Heart left ventricle (tissue), 16 donors: ENCODE results near the gene NKAIN2. TPM values are rescaled to one million over a fixed set of nuclear protein-coding genes. Genes with fewer than 3 reads are reported as not detected.

Source experiments
- ATAC-seq, 4 donors: fragments of 200-7000 bp; cut with Tn5 transposase; one replicate each; pipeline ENCODE4 v1.9.1; 2020 to 2022; ENCODE audit warnings: moderate library complexity in 4 of 4, mild to moderate bottlenecking in 3 of 4, moderate number of reproducible peaks in 1 of 4
- DNase-seq, 5 donors: peaks; one replicate each; pipeline ENCODE4 v3.0.0-alpha.2; 2020
- H3K27ac ChIP-seq, 12 donors: fragments of 200-600 bp; sonication (generic) in 4 of 12; one replicate each; pipeline versions ENCODE4 v1.5.0 to v1.8.0; 2016 to 2022; ENCODE audit warnings: mild to moderate bottlenecking in 2 of 12
- H3K27me3 ChIP-seq, 9 donors: fragments of 200-600 bp; sonication (generic) in 2 of 9; one replicate each; pipeline versions ENCODE4 v1.5.1 to v1.8.0; 2016 to 2022; ENCODE audit warnings: mild to moderate bottlenecking in 3 of 9
- H3K36me3 ChIP-seq, 9 donors: fragments of 200-600 bp; sonication (generic) in 2 of 9; one replicate each; pipeline versions ENCODE4 v1.5.0 to v1.8.0; 2018 to 2022; ENCODE audit warnings: mild to moderate bottlenecking in 2 of 9
- H3K4me1 ChIP-seq, 12 donors: fragments of 200-600 bp; sonication (generic) in 4 of 12; one replicate each; pipeline versions ENCODE4 v1.5.0 to v1.8.0; 2016 to 2022; ENCODE audit warnings: mild to moderate bottlenecking in 3 of 12
- H3K4me3 ChIP-seq, 12 donors: fragments of 200-600 bp; sonication (generic) in 4 of 12; one replicate each; pipeline versions ENCODE4 v1.5.0 to v1.8.0; 2017 to 2022; ENCODE audit warnings: mild to moderate bottlenecking in 9 of 12, moderate library complexity in 4 of 12
- H3K9me3 ChIP-seq, 12 donors: fragments of 200-600 bp; sonication (generic) in 4 of 12; one replicate each; pipeline versions ENCODE4 v1.5.0 to v1.8.0; 2016 to 2022; ENCODE audit warnings: mild to moderate bottlenecking in 1 of 12
- POLR2A ChIP-seq, 2 donors: fragments of 450-650 bp; IDR thresholded peaks; one replicate each; pipeline ENCODE4 v1.6.1; 2017; ENCODE audit warnings: antibody characterized with exemption in 2 of 2, mild to moderate bottlenecking in 2 of 2, moderate library complexity in 2 of 2
- WGBS, 4 donors: extraction: QIAGEN DNeasy Blood & Tissue Kit in 2 of 4; methylation state at CpG; one replicate each; pipeline versions ENCODE4 v1.1.5 to v1.1.7; 2013 to 2018; 5-methylcytosine and 5-hydroxymethylcytosine counted together
- intact Hi-C, 10 donors: fragments of 100-400 bp; cut with DNase I; formaldehyde crosslinking; loops; one replicate each; pipeline versions ENCODE4 v1.11.1 to v1.14.2; 2022
- polyA plus RNA-seq, 2 donors: library from polyadenylated mRNA; stranded (reverse); fragments of 200-250 nt; gene quantifications; one replicate each; pipeline ENCODE4 v1.2.3, GENCODE V29; 2013
- total RNA-seq, 9 donors: library from RNA; depleted of rRNA in 2 of 9; stranded (reverse); fragments of >200 nt in 2 of 9; fragmentation: NEBNext Ultra II Directional in 3 of 9; extraction: Animal tissue kit (Norgen Biotek cat#: 25700) in 3 of 9; gene quantifications; one replicate each; pipeline versions ENCODE4 v1.1.0 to v1.2.4, GENCODE V29; 2016 to 2023
- TF ChIP-seq, protein P1 (sequence below), 12 donors: fragments of 200-600 bp; sonication (generic) in 4 of 12; IDR thresholded peaks; one replicate each; pipeline versions ENCODE4 v1.5.0 to v1.8.0; 2018 to 2022; ENCODE audit warnings: antibody characterized with exemption in 12 of 12, mild to moderate bottlenecking in 5 of 12
- donor health status: ischemic (EF 13 %, LVEDD 7.1; RV severe dilation, severe dysfunction).
- donor health status: healthy with polysubstance abuse.
- donor health status: DM: no; HTN: yes; CAD: no.
- donor health status: DM: no; HTN: no; CAD: no.
- donor health status: ischemic (EF 25% LVEDD 6.9; RV normal size, moderate dysfunction).
- donor health status: ischemic (EF 25% LVEDD 5.7; RV mildly dilated, moderate dysfunction).
- donor health status: healthy.
- donor health status: DM: yes; HTN: yes; CAD: no.
- donor health status: ischemic (EF 35%, LVEDD 5.7; RV mildly dilated, moderate dysfunction).
- donor health status: nonischemic (EF 11% LVEDD 7.7; RV severe dilation, severe dysfunction).
- donor health status: DM: yes; HTN: yes; CAD: no.
- donor health status: PGD.
- donor health status: ischemic (EF 29% LVEDD 5.4; RV normal size, mild dysfunction).
- donor health status: nonischemic (EF 23%, LVEDD 6.1; RV moderate dilation, normal function).

NKAIN2 gene
- total and polyA plus RNA-seq, 11 donors = 0.19 to 0.83 (median 0.33) TPM; not detected in 2

DNA sequence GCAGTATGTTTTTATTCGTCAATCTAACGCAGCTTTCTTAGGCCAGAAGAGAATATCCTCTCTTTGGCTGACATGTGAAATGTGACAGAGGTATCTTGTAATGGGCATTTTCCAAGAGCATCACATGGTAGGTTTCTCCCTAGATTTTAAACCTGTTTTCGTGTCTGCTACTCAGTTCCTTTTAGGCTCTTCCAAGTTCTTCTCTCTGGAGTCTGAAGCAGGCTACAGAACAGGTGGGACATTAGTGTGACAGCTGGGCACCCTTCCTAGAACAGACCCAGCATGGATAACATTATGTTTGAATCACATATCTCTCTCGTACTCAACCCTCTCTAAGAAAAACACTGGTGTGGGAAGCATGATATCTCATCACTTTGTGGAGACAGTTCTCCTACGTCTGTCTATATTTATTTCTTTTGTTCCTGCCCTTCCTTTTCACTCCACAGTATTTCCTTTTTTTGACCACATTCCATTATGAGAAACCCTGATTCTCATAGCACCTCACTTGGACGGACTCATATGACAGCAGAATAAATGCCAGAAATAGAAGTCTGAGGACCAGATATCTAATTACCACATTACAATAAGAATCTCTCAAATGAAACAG, 263.4 kb downstream of the NKAIN2 start:
- no peaks in the 10 kb centered on the region for H3K36me3 ChIP-seq
- no peak for DNase-seq
- no peak overlapping the region for H3K4me3 ChIP-seq
- H3K9me3 ChIP-seq = peaks cover 0 to 5% (median 0%) of the 10 kb centered on the region in 12 donors
- TF ChIP-seq POLR2A (IDR thresholded peaks at IDR 0.05) = no peak
- TF ChIP-seq, protein P1, sequence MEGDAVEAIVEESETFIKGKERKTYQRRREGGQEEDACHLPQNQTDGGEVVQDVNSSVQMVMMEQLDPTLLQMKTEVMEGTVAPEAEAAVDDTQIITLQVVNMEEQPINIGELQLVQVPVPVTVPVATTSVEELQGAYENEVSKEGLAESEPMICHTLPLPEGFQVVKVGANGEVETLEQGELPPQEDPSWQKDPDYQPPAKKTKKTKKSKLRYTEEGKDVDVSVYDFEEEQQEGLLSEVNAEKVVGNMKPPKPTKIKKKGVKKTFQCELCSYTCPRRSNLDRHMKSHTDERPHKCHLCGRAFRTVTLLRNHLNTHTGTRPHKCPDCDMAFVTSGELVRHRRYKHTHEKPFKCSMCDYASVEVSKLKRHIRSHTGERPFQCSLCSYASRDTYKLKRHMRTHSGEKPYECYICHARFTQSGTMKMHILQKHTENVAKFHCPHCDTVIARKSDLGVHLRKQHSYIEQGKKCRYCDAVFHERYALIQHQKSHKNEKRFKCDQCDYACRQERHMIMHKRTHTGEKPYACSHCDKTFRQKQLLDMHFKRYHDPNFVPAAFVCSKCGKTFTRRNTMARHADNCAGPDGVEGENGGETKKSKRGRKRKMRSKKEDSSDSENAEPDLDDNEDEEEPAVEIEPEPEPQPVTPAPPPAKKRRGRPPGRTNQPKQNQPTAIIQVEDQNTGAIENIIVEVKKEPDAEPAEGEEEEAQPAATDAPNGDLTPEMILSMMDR (IDR thresholded peaks at IDR 0.05) = no peak
- WGBS, 4 donors = 26 to 33% (median 31%) methylated on average over 6 of the region's 6 CpGs
- no peak for ATAC-seq
- H3K4me1 ChIP-seq = no peaks in the 10 kb centered on the region
- H3K27ac ChIP-seq = no peak overlapping the region
- intact Hi-C loops = no loop called here
- H3K27me3 ChIP-seq = no peaks in the 10 kb centered on the region

DNA sequence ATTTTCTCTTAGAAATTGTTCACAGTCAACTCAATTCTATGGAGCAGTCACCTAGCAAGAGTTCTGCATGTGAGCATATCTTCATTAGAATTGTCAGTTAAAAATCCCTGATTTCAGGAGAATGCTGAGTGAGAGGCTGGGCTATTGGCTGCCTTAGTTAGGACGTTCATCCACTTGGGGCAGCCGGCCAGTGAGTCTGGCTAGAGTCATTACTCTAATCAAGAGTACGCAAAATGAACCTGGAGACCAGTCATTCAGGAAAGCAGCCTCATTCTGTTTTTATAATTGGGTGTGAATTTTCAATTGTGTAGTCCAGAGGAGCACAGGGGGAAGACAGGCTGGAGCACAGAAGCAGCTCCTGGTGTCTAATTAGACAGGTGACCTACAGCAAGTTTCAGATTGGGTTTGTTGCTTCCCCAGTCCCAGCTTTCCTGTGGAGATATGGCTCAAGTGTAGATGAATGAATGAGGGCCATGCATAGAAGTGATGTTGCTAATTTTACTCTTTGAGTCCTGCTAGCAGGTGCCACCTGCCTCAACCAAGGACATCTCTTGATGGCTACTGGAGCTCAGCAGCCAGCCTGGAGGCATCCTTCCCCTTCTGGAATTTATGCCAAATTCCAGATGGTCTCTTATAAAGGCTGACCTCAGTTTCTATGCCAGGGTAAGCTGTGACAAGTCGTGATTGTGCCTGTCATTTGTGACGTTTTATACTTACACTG, 265.7 kb downstream of the NKAIN2 start:
- H3K4me3 ChIP-seq = no peak overlapping the region
- TF ChIP-seq, protein P1 (IDR thresholded peaks at IDR 0.05) = no peak
- TF ChIP-seq POLR2A (IDR thresholded peaks at IDR 0.05) = no peak
- ATAC-seq = no peak
- H3K4me1 ChIP-seq = no peaks in the 10 kb centered on the region
- no peak overlapping the region for H3K27ac ChIP-seq
- H3K27me3 ChIP-seq = no peaks in the 10 kb centered on the region
- no peak for DNase-seq
- H3K9me3 ChIP-seq = peaks cover 0 to 6% (median 0%) of the 10 kb centered on the region in 12 donors
- H3K36me3 ChIP-seq = no peaks in the 10 kb centered on the region
- intact Hi-C loops = no loop called here
- WGBS, 4 donors = 55 to 69% (median 65%) methylated on average over 5 of the region's 5 CpGs

DNA sequence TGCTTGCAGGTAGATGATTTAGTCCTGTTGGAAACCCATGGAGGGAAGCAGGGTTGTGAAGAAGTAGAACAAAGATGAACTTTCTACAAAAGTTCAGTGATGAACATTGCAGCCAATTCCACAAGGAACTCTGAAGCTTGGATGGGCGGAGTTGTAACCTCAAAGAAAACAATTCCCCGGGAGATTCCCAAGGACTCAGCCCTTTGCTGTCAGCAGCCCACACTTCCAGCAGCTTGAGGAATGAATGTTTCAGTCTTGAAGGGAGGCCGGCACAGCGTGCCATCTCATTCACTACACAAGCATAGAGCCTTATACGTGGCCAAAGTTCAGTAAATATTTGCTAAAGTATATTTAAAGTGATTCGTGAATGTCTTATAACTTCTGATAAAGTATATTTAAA, 269.4 kb downstream of the NKAIN2 start:
- 57 to 69% (median 63%) methylated on average over 6 of the region's 6 CpGs for WGBS, 4 donors
- TF ChIP-seq POLR2A (IDR thresholded peaks at IDR 0.05) = no peak
- TF ChIP-seq, protein P1 (IDR thresholded peaks at IDR 0.05) = no peak
- no peak for DNase-seq
- ATAC-seq = no peak
- intact Hi-C loops = no loop called here
- no peaks in the 10 kb centered on the region for H3K36me3 ChIP-seq
- peaks cover 0 to 6% (median 0%) of the 10 kb centered on the region in 12 donors for H3K9me3 ChIP-seq
- no peak overlapping the region for H3K4me3 ChIP-seq
- no peaks in the 10 kb centered on the region for H3K27me3 ChIP-seq
- H3K4me1 ChIP-seq = no peaks in the 10 kb centered on the region
- no peak overlapping the region for H3K27ac ChIP-seq

DNA sequence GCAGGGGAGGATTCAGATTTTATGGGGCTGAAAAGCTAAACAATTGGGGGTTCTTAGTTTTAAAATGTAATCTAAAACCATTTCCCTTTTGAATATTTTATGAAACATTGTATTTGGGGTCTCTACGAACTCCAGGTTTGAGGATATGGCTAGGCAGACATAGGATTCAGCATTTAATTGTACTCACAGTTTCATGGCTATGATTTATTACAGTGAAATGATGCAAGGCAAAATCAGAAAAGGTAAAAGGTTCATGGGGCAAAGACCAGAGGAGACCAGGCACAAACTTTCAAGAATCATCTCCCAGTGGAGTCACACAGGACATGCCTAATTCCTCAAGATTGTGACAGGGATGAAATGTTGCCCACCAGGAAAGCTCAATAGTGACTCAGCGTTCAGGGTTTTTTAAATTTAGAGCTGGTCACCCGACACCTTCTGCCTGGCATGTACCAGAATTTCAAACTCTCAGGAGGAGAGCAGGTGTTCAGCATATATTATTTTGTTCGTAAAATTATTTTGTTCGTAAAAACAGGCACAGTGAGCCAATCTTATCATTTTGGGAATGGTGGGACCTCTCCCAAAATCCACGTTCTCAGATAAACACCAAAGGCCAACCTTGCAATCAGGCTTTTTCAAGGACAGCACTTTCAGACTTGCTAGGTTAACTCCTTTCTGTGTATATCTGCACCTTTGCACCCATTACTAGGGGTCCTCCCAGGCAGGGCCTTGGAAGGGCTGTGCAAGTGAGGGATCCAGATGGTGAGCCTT, 270.3 kb downstream of the NKAIN2 start:
- Histone ChIP-seq H3K9me3 (peaks cover 0 to 6% (median 0%) of the 10 kb centered on the region in 12 donors), H3K4me1 (no peaks in the 10 kb centered on the region), H3K36me3 (no peaks in the 10 kb centered on the region), H3K27ac (no peak overlapping the region), H3K4me3 (no peak overlapping the region), H3K27me3 (no peaks in the 10 kb centered on the region)
- WGBS, 4 donors = 79 to 83% (median 81%) methylated on average over 6 of the region's 6 CpGs
- intact Hi-C loops = no loop called here
- ATAC-seq = no peak
- no peak for DNase-seq
- TF ChIP-seq POLR2A (IDR thresholded peaks at IDR 0.05) = no peak
- TF ChIP-seq, protein P1 (IDR thresholded peaks at IDR 0.05) = no peak
